H1 (cell line): Measurements from ENCODE around the gene RBM45. TPM values are rescaled to one million over a fixed set of nuclear protein-coding genes. Genes with fewer than 3 reads are reported as not detected.

Source experiments
- CTCF ChIA-PET: fragments of 300-600 bp; sonication (Branson Sonifier 250); formaldehyde crosslinking; loops from one replicate; lab custom pipeline; 2021; ENCODE audit not compliant: partially characterized antibody; lab: Charles Lee
- POLR2A ChIA-PET: fragments of 300-600 bp; sonication (Branson Sonifier 250); formaldehyde crosslinking; loops from one replicate; lab custom pipeline; 2021; ENCODE audit warnings: inconsistent platforms; ENCODE audit not compliant: partially characterized antibody; lab: Charles Lee
- DNase-seq, 2 experiments: peaks; one replicate each; pipeline versions ENCODE4 v3.0.0 to v3.0.0-alpha.2; 2010 to 2022; ENCODE audit warnings: low spot score in 2 of 2, low read depth in 1 of 2, mixed read lengths in 1 of 2
- FAIRE-seq: peaks from 2 replicates; lab custom pipeline; 2011; peaks lifted over from hg19 to GRCh38; lab: Jason Lieb, UNC
- H2AFZ ChIP-seq: 2 replicates; pipeline ENCODE4 v1.8.1; 2012; ENCODE audit warnings: low read length, inconsistent platforms
- H2AK5ac ChIP-seq: 2 replicates; pipeline ENCODE4 v1.6.1; 2013; ENCODE audit warnings: low read depth, low read length
- H2BK120ac ChIP-seq: replicated peaks from 2 replicates; pipeline ENCODE3; 2013; ENCODE audit warnings: low read depth, low read length, inconsistent platforms
- H2BK12ac ChIP-seq: 2 replicates; pipeline ENCODE4 v1.6.1; 2013; ENCODE audit warnings: low read depth, low read length
- H2BK15ac ChIP-seq: 2 replicates; pipeline ENCODE4 v1.6.1; 2013; ENCODE audit warnings: low read length
- H2BK20ac ChIP-seq: 2 replicates; pipeline ENCODE4 v1.6.1; 2013; ENCODE audit warnings: low read length
- H2BK5ac ChIP-seq: 2 replicates; pipeline ENCODE4 v1.6.1; 2013; ENCODE audit warnings: low read depth, low read length
- H3K14ac ChIP-seq: 2 replicates; pipeline ENCODE4 v1.6.1; 2013; ENCODE audit warnings: inconsistent platforms; ENCODE audit not compliant: insufficient read length
- H3K18ac ChIP-seq: 2 replicates; pipeline ENCODE4 v1.6.1; 2013; ENCODE audit warnings: low read length; ENCODE audit errors: extremely low read depth
- H3K23ac ChIP-seq: 2 replicates; pipeline ENCODE4 v1.6.1; 2013; ENCODE audit warnings: inconsistent platforms; ENCODE audit not compliant: insufficient read length
- H3K23me2 ChIP-seq: 2 replicates; pipeline ENCODE4 v1.6.1; 2013; ENCODE audit warnings: low read depth, low read length
- H3K27ac ChIP-seq: 2 replicates; pipeline ENCODE4 v1.6.1; 2011; ENCODE audit warnings: low read depth, low read length, inconsistent platforms
- H3K27me3 ChIP-seq, 4 experiments: replicated peaks in 1 of 4; 1 replicate in 1 of 4; 2 replicates in 3 of 4; pipeline versions ENCODE4 v1.6.1 to v1.8.1; 2011 to 2013; ENCODE audit warnings: low read length in 3 of 4, mild to moderate bottlenecking in 3 of 4, inconsistent platforms in 2 of 4, mixed read lengths in 2 of 4, moderate library complexity in 1 of 4; ENCODE audit not compliant: control insufficient read depth in 3 of 4, insufficient read depth in 3 of 4; ENCODE audit errors: extremely low read depth in 1 of 4
- H3K36me3 ChIP-seq, 4 experiments: 2 replicates each; pipeline versions ENCODE4 v1.6.1 to v1.8.1; 2011 to 2013; ENCODE audit warnings: mild to moderate bottlenecking in 4 of 4, low read length in 3 of 4, moderate library complexity in 2 of 4, control low read depth in 1 of 4, inconsistent platforms in 1 of 4; ENCODE audit not compliant: insufficient read depth in 4 of 4, control insufficient read depth in 2 of 4
- H3K4ac ChIP-seq: replicated peaks from 2 replicates; pipeline ENCODE3; 2013; ENCODE audit warnings: low read length, low read depth, mixed read lengths, inconsistent platforms; ENCODE audit not compliant: insufficient read length
- H3K4me1 ChIP-seq, 4 experiments: replicated peaks in 1 of 4; 1 replicate in 1 of 4; 2 replicates in 3 of 4; pipeline versions ENCODE4 v1.6.1 to v1.8.1; 2011 to 2013; ENCODE audit warnings: low read length in 3 of 4, inconsistent platforms in 2 of 4, mixed read lengths in 1 of 4; ENCODE audit not compliant: insufficient read depth in 4 of 4, control insufficient read depth in 3 of 4
- H3K4me2 ChIP-seq, 2 experiments: 2 replicates each; pipeline versions ENCODE4 v1.6.1 to v1.8.1; 2011 to 2013; ENCODE audit warnings: low read depth in 2 of 2, low read length in 2 of 2, control low read depth in 1 of 2, inconsistent platforms in 1 of 2, mild to moderate bottlenecking in 1 of 2; ENCODE audit not compliant: insufficient read depth in 1 of 2
- H3K4me3 ChIP-seq, 4 experiments: fragments of 200-600, 300-600 bp in 1 of 4; sonication (generic), shearing (Covaris generic), sonication (Bioruptor Twin) in 1 of 4; 2 replicates each; pipeline versions ENCODE4 v1.5.1 to v1.8.1; 2011 to 2016; ENCODE audit warnings: low read length in 4 of 4, low read depth in 3 of 4, control low read depth in 2 of 4, inconsistent platforms in 2 of 4, mild to moderate bottlenecking in 2 of 4, mixed read lengths in 1 of 4, moderate library complexity in 1 of 4; ENCODE audit not compliant: insufficient read depth in 2 of 4; ENCODE audit errors: extremely low read depth in 1 of 4
- H3K56ac ChIP-seq: replicated peaks from 2 replicates; pipeline ENCODE3; 2013; ENCODE audit warnings: low read depth, mild to moderate bottlenecking, mixed read lengths, low read length, inconsistent platforms; ENCODE audit not compliant: insufficient read length
- H3K79me1 ChIP-seq: 2 replicates; pipeline ENCODE4 v1.6.1; 2013; ENCODE audit warnings: low read depth, low read length, control low read depth
- H3K79me2 ChIP-seq, 2 experiments: 2 replicates each; pipeline versions ENCODE4 v1.6.1 to v1.8.1; 2012 to 2013; ENCODE audit warnings: low read length in 2 of 2, mild to moderate bottlenecking in 2 of 2, inconsistent platforms in 1 of 2; ENCODE audit not compliant: insufficient read depth in 2 of 2, control insufficient read depth in 1 of 2
- H3K9ac ChIP-seq, 4 experiments: replicated peaks in 1 of 4; 1 replicate in 1 of 4; 2 replicates in 3 of 4; pipeline versions ENCODE4 v1.6.1 to v1.8.1; 2011 to 2013; ENCODE audit warnings: low read depth in 3 of 4, low read length in 3 of 4, control low read depth in 2 of 4, mild to moderate bottlenecking in 2 of 4, moderate library complexity in 2 of 4, inconsistent platforms in 1 of 4; ENCODE audit errors: extremely low read depth in 1 of 4
- H3K9me3 ChIP-seq, 2 experiments: 2 replicates each; pipeline versions ENCODE4 v1.6.1 to v1.8.1; 2012 to 2013; ENCODE audit warnings: mild to moderate bottlenecking in 2 of 2, moderate library complexity in 2 of 2, control low read depth in 1 of 2, inconsistent platforms in 1 of 2, low read depth in 1 of 2, low read length in 1 of 2, mixed read lengths in 1 of 2; ENCODE audit not compliant: insufficient read depth in 2 of 2
- H4K20me1 ChIP-seq, 2 experiments: replicated peaks in 1 of 2; 2 replicates each; pipeline versions ENCODE3 to v1.8.1; 2011 to 2013; ENCODE audit warnings: inconsistent platforms in 2 of 2, low read length in 2 of 2, mild to moderate bottlenecking in 1 of 2; ENCODE audit not compliant: insufficient read depth in 2 of 2, control insufficient read depth in 1 of 2
- H4K5ac ChIP-seq: 2 replicates; pipeline ENCODE4 v1.6.1; 2013; ENCODE audit warnings: low read length, low read depth, mixed read lengths, inconsistent platforms; ENCODE audit not compliant: insufficient read length
- H4K8ac ChIP-seq: 2 replicates; pipeline ENCODE4 v1.8.0; 2013; ENCODE audit warnings: mild to moderate bottlenecking, moderate library complexity, low read length, inconsistent platforms; ENCODE audit not compliant: insufficient read depth; ENCODE audit errors: extremely low read depth
- H4K91ac ChIP-seq: replicated peaks from 2 replicates; pipeline ENCODE3; 2013; ENCODE audit warnings: low read length, mixed read lengths, inconsistent platforms; ENCODE audit not compliant: insufficient read length
- ATF3 ChIP-seq: IDR thresholded peaks from 2 replicates; pipeline ENCODE4 v1.6.1; 2011; ENCODE audit warnings: low read depth, mild to moderate bottlenecking, low read length; ENCODE audit not compliant: insufficient read depth
- BACH1 ChIP-seq: IDR thresholded peaks from 2 replicates; pipeline ENCODE4 v1.6.1; 2012; ENCODE audit warnings: low read length, improper control_type of control experiment
- CBX5 ChIP-seq: fragments of 300-800, 300-1000 bp; sonication (generic); IDR thresholded peaks from 2 replicates; pipeline ENCODE4 v1.7.1; 2016; ENCODE audit warnings: antibody characterized with exemption, low read length, low read depth
- JUND ChIP-seq: IDR thresholded peaks from 2 replicates; pipeline ENCODE4 v1.6.1; 2011; ENCODE audit warnings: mild to moderate bottlenecking, improper control_type of control experiment, low read length
- RAD21 ChIP-seq, 2 experiments: IDR thresholded peaks in 1 of 2; conservative IDR thresholded peaks in 1 of 2; 2 replicates each; pipeline ENCODE4 v1.6.1; 2011; ENCODE audit warnings: low read depth in 2 of 2, low read length in 2 of 2, improper control_type of control experiment in 1 of 2, inconsistent platforms in 1 of 2, mild to moderate bottlenecking in 1 of 2, moderate library complexity in 1 of 2
- RXRA ChIP-seq: IDR thresholded peaks from 2 replicates; pipeline ENCODE4 v1.6.1; 2011; ENCODE audit warnings: low read depth, mild to moderate bottlenecking, low read length, moderate library complexity; ENCODE audit not compliant: insufficient read depth
- SRF ChIP-seq: IDR thresholded peaks from 2 replicates; pipeline ENCODE4 v1.6.1; 2011; ENCODE audit warnings: mild to moderate bottlenecking, low read depth, low read length, moderate library complexity
- TEAD4 ChIP-seq: IDR thresholded peaks from 2 replicates; pipeline ENCODE4 v1.6.1; 2012; ENCODE audit warnings: low read depth, low read length, inconsistent platforms, mixed read lengths
- WGBS, 2 experiments: shearing (Covaris generic) in 1 of 2; methylation state at CpG; one replicate each; pipeline versions ENCODE4 v1.1.6 to v1.1.7; 2013 to 2015; ENCODE audit warnings: low lambda C conversion rate in 2 of 2, mixed read lengths in 2 of 2, inconsistent platforms in 1 of 2, low coverage in 1 of 2, missing lambda C conversion rate in 1 of 2; ENCODE audit not compliant: insufficient replicate concordance in 2 of 2, insufficient coverage in 1 of 2, insufficient read length in 1 of 2; ENCODE audit errors: extremely low coverage in 1 of 2, missing lambda C conversion rate in 1 of 2; 5-methylcytosine and 5-hydroxymethylcytosine counted together
- polyA plus RNA-seq, 7 experiments: library from polyadenylated mRNA; depleted of rRNA in 3 of 7; stranded (reverse) in 5 of 7; unstranded in 2 of 7; fragments of >200 nt in 5 of 7; fragments of 200-250 nt in 2 of 7; gene quantifications; 1 replicate in 5 of 7; 2 replicates in 1 of 7; 4 replicates in 1 of 7; pipeline versions ENCODE4 v1.2.1 to v1.2.3, GENCODE V29; 2011 to 2013; ENCODE audit warnings: missing spikeins in 2 of 7, mixed read lengths in 2 of 7
- total RNA-seq: library from RNA; stranded (reverse); fragmentation: NEBNext Ultra II Directional; extraction: Animal tissue kit (Norgen Biotek cat#: 25700); gene quantifications from 2 replicates; pipeline ENCODE4 v1.2.1, GENCODE V29; 2021

Gene RBM45
- total and polyA plus RNA-seq, 2 of the 8 experiments (the other 6 are each of a cell fraction or from before 2014, with no cell fraction given) = 4.7 to 10.4 TPM

- POLR2A ChIA-PET = no interaction called here
Observed at GRCh38 chr2:178066324-178066723, 45.9 kb upstream of the RBM45 start.

More at GRCh38 chr2:178066324-178066723, 45.9 kb upstream of the RBM45 start:
- H2BK15ac ChIP-seq = no peak overlapping the region
- H2BK12ac ChIP-seq = no peak overlapping the region
- no peak overlapping the region for H4K91ac ChIP-seq
- TF ChIP-seq JUND (no peak), SRF (no peak), TEAD4 (no peak), RAD21 (IDR thresholded peaks at IDR 0.05 in 1 of 2, conservative IDR thresholded peaks at IDR 0.05 in 1 of 2; ENCODE audit: low read depth in 2 of 2, low read length in 2 of 2) (no peak), RXRA (no peak), ATF3 (no peak), BACH1 (no peak), CBX5 (no peak)
- no peak overlapping the region for H3K4me2 ChIP-seq
- H4K20me1 ChIP-seq = no peaks in the 10 kb centered on the region
- H3K36me3 ChIP-seq = no peaks in the 10 kb centered on the region
- H3K56ac ChIP-seq = no peak overlapping the region
- H3K79me2 ChIP-seq = no peaks in the 10 kb centered on the region
- peaks cover 0 to 3% (median under 1%) of the 10 kb centered on the region in 4 experiments; a peak in 2 of 7 replicates for H3K27me3 ChIP-seq
- H2AK5ac ChIP-seq = no peak overlapping the region
- FAIRE-seq (no peak), DNase-seq (no peak)
- no peaks in the 10 kb centered on the region for H3K9me3 ChIP-seq
- no peak overlapping the region for H3K27ac ChIP-seq
- H3K79me1 ChIP-seq = no peaks in the 10 kb centered on the region
- H3K4me3 ChIP-seq = no peak overlapping the region
- H3K4ac ChIP-seq = no peak overlapping the region
- no peak overlapping the region for H3K9ac ChIP-seq
- no peak overlapping the region for H3K23ac ChIP-seq
- no peaks in the 10 kb centered on the region for H3K4me1 ChIP-seq
- no peak overlapping the region for H2BK20ac ChIP-seq
- CTCF ChIA-PET = no interaction called here
- H2BK5ac ChIP-seq = no peak overlapping the region
- H2BK120ac ChIP-seq = no peak overlapping the region
- no peaks in the 10 kb centered on the region for H3K23me2 ChIP-seq
- H4K8ac ChIP-seq = no peak overlapping the region
- H3K14ac ChIP-seq = no peak overlapping the region
- H2AFZ ChIP-seq = no peak overlapping the region
- no peak overlapping the region for H4K5ac ChIP-seq
- no peak overlapping the region for H3K18ac ChIP-seq
- 97% methylated on average over 3 of the region's 3 CpGs; no CpG with 5 or more reads in 1 of the 2 experiments for WGBS, 2 experiments
